Measurements from ENCODE around the gene GRAP2. TPM values are rescaled to one million over a fixed set of nuclear protein-coding genes. Genes with fewer than 3 reads are reported as not detected.

Gene GRAP2
- total RNA-seq, 1 donor from 2014 or later = 4.2 TPM

- CTCF ChIA-PET = no interaction called here
- intact Hi-C loops (cut with micrococcal nuclease) = no loop called here
- ATAC-seq (ENCODE audit: low read depth) (no peak), DNase-seq (no peak)
- Mint-ChIP-seq H3K9me3 (no peaks in the 10 kb centered on the region), H3K4me3 (no peak overlapping the region), H3K27ac (no peak overlapping the region), H3K27me3 (no peaks in the 10 kb centered on the region), H3K4me1 (peaks cover 57% of the 10 kb centered on the region), H3K36me3 (ENCODE audit: low read depth) (peaks cover 8% of the 10 kb centered on the region)
- POLR2A ChIA-PET = no interaction called here
- no peak for TF ChIP-seq CTCF (IDR thresholded peaks at IDR 0.05)
Measured at GRCh38 chr22:39906207-39906606, 5.3 kb downstream of the GRAP2 start.

- TF ChIP-seq CTCF (IDR thresholded peaks at IDR 0.05) = no peak
- POLR2A ChIA-PET = no interaction called here
- DNase-seq = no peak
- intact Hi-C loops (cut with micrococcal nuclease) = no loop called here
- ATAC-seq (ENCODE audit: low read depth) = no peak
- Mint-ChIP-seq H3K27me3 (no peaks in the 10 kb centered on the region), H3K4me3 (no peak overlapping the region), H3K36me3 (ENCODE audit: low read depth) (peaks cover 8% of the 10 kb centered on the region), H3K9me3 (no peaks in the 10 kb centered on the region), H3K27ac (no peak overlapping the region), H3K4me1 (peaks cover 51% of the 10 kb centered on the region)
- CTCF ChIA-PET = no interaction called here
Measured at GRCh38 chr22:39907047-39907446, 6.2 kb downstream of the GRAP2 start.

GRCh38 chr22:39907605-39908097 lies 6.8 kb downstream of the GRAP2 start:
- H3K4me3 Mint-ChIP-seq = no peak overlapping the region
- ChIA-PET POLR2A (interaction anchor here (1.9 kb wide), 1 partner anchor 9 kb away, joined by 7 read pairs; no protein-coding TSS in a partner anchor), CTCF (no interaction called here)
- H3K9me3 Mint-ChIP-seq = no peaks in the 10 kb centered on the region
- H3K4me1 Mint-ChIP-seq = peaks cover 51% of the 10 kb centered on the region
- peaks cover 8% of the 10 kb centered on the region for H3K36me3 Mint-ChIP-seq (ENCODE audit: low read depth)
- no peak for TF ChIP-seq CTCF (IDR thresholded peaks at IDR 0.05)
- H3K27me3 Mint-ChIP-seq = no peaks in the 10 kb centered on the region
- H3K27ac Mint-ChIP-seq = no peak overlapping the region
- no peak for ATAC-seq (ENCODE audit: low read depth)
- no peak for DNase-seq
- intact Hi-C loops (cut with micrococcal nuclease) = no loop called here

- H3K9me3 Mint-ChIP-seq = no peaks in the 10 kb centered on the region
- peaks cover 8% of the 10 kb centered on the region for H3K36me3 Mint-ChIP-seq (ENCODE audit: low read depth)
- no peak for TF ChIP-seq CTCF (IDR thresholded peaks at IDR 0.05)
- ATAC-seq (ENCODE audit: low read depth) (no peak), DNase-seq (no peak)
- CTCF ChIA-PET = no interaction called here
- no peaks in the 10 kb centered on the region for H3K27me3 Mint-ChIP-seq
- POLR2A ChIA-PET = interaction anchor here (1.9 kb wide), 1 partner anchor 9 kb away, joined by 7 read pairs; no protein-coding TSS in a partner anchor
- peaks cover 50% of the 10 kb centered on the region for H3K4me1 Mint-ChIP-seq
- no peak overlapping the region for H3K4me3 Mint-ChIP-seq
- H3K27ac Mint-ChIP-seq = no peak overlapping the region
- intact Hi-C loops (cut with micrococcal nuclease) = no loop called here
Measured at GRCh38 chr22:39908136-39908535, 7.3 kb downstream of the GRAP2 start.

- ATAC-seq (ENCODE audit: low read depth) = no peak
- peaks cover 56% of the 10 kb centered on the region for H3K4me1 Mint-ChIP-seq
- ChIA-PET CTCF (no interaction called here), POLR2A (interaction anchor here (1.9 kb wide), 1 partner anchor 10 kb away, joined by 7 read pairs; no protein-coding TSS in a partner anchor)
- no peaks in the 10 kb centered on the region for H3K9me3 Mint-ChIP-seq
- no peak overlapping the region for H3K27ac Mint-ChIP-seq
- no peak overlapping the region for H3K4me3 Mint-ChIP-seq
- no peak for DNase-seq
- no peak for TF ChIP-seq CTCF (IDR thresholded peaks at IDR 0.05)
- peaks cover 8% of the 10 kb centered on the region for H3K36me3 Mint-ChIP-seq (ENCODE audit: low read depth)
- intact Hi-C loops (cut with micrococcal nuclease) = no loop called here
- no peaks in the 10 kb centered on the region for H3K27me3 Mint-ChIP-seq
Measured at GRCh38 chr22:39908737-39909136, 7.9 kb downstream of the GRAP2 start.

All from activated B cell treated with CpG ODN at 0.5 μM for 24 hours (primary cell).